T1000 (cell line): ENCODE results near the gene UFD1.

Experiments used
- DNase-seq: peaks from one replicate; lab custom pipeline; 2025; ENCODE audit warnings: mixed read lengths; lab: John Stamatoyannopoulos, UW

The UFD1 gene

GRCh38 chr22:19515654-19516377 is 36.8 kb upstream of the UFD1 start:
- no peak for DNase-seq

- DNase-seq: no peak
Measured at GRCh38 chr22:19514831-19515565, 36.0 kb upstream of the UFD1 start.

GRCh38 chr22:19513823-19514222 is 34.8 kb upstream of the UFD1 start:
- no peak for DNase-seq

- no peak for DNase-seq
Measured at GRCh38 chr22:19510919-19511341, 31.9 kb upstream of the UFD1 start.

GRCh38 chr22:19509923-19510322 is 30.9 kb upstream of the UFD1 start:
- no peak for DNase-seq

- no peak for DNase-seq
Measured at GRCh38 chr22:19509191-19509590, 30.2 kb upstream of the UFD1 start.

GRCh38 chr22:19508024-19508776 is 29.2 kb upstream of the UFD1 start:
- no peak for DNase-seq

GRCh38 chr22:19507534-19507861 is 28.5 kb upstream of the UFD1 start:
- no peak for DNase-seq

GRCh38 chr22:19506212-19506611 is 27.2 kb upstream of the UFD1 start:
- DNase-seq: no peak

- DNase-seq: no peak
Measured at GRCh38 chr22:19505735-19506126, 26.7 kb upstream of the UFD1 start.

GRCh38 chr22:19504900-19505734 is 26.1 kb upstream of the UFD1 start:
- no peak for DNase-seq

- DNase-seq: no peak
Measured at GRCh38 chr22:19503869-19504268, 24.9 kb upstream of the UFD1 start.

- no peak for DNase-seq
Measured at GRCh38 chr22:19503367-19503766, 24.4 kb upstream of the UFD1 start.

- DNase-seq: no peak
Measured at GRCh38 chr22:19501897-19502447, 23.0 kb upstream of the UFD1 start.

GRCh38 chr22:19499880-19500242 is 20.9 kb upstream of the UFD1 start:
- no peak for DNase-seq

GRCh38 chr22:19499236-19499879 is 20.4 kb upstream of the UFD1 start:
- DNase-seq: no peak

- no peak for DNase-seq
Measured at GRCh38 chr22:19498866-19499190, 19.8 kb upstream of the UFD1 start.

GRCh38 chr22:19498154-19498865 is 19.3 kb upstream of the UFD1 start:
- no peak for DNase-seq

- DNase-seq: no peak
Measured at GRCh38 chr22:19497245-19497644, 18.3 kb upstream of the UFD1 start.

- no peak for DNase-seq
Measured at GRCh38 chr22:19496324-19496630, 17.3 kb upstream of the UFD1 start.
